HEK293T (cell line): ENCODE results near the gene SPATA20.

ENCODE experiments used
- ARNT ChIP-seq: fragments of 450-650 bp; IDR thresholded peaks from 2 replicates; pipeline ENCODE4 v1.6.1; 2017; ENCODE audit warnings: mild to moderate bottlenecking
- BHLHE40 ChIP-seq: fragments of 450-650 bp; IDR thresholded peaks from 2 replicates; pipeline ENCODE4 v1.6.1; 2016; ENCODE audit warnings: mild to moderate bottlenecking, moderate library complexity, borderline replicate concordance
- CTBP1 ChIP-seq: fragments of 450-650 bp; IDR thresholded peaks from 2 replicates; pipeline ENCODE4 v1.6.1; 2016; ENCODE audit warnings: borderline replicate concordance
- ELF4 ChIP-seq: fragments of 450-650 bp; IDR thresholded peaks from 2 replicates; pipeline ENCODE4 v1.6.1; 2017; ENCODE audit warnings: antibody characterized with exemption
- FOXA1 ChIP-seq: fragments of 450-650 bp; IDR thresholded peaks from 2 replicates; pipeline ENCODE4 v1.6.1; 2016; ENCODE audit warnings: mild to moderate bottlenecking
- FOXM1 ChIP-seq: fragments of 450-650 bp; IDR thresholded peaks from 2 replicates; pipeline ENCODE4 v1.6.1; 2017; ENCODE audit warnings: mild to moderate bottlenecking, borderline replicate concordance
- HDGF ChIP-seq: fragments of 450-650 bp; IDR thresholded peaks from 2 replicates; pipeline ENCODE4 v1.6.1; 2017; ENCODE audit warnings: antibody characterized with exemption, borderline replicate concordance
- L3MBTL2 ChIP-seq: fragments of 450-650 bp; conservative IDR thresholded peaks from 2 replicates; pipeline ENCODE4 v1.6.1; 2016; ENCODE audit warnings: mild to moderate bottlenecking
- NFRKB ChIP-seq: fragments of 450-650 bp; IDR thresholded peaks from 2 replicates; pipeline ENCODE4 v1.6.1; 2016; ENCODE audit warnings: mild to moderate bottlenecking, moderate library complexity
- SP1 ChIP-seq: fragments of 450-650 bp; IDR thresholded peaks from 2 replicates; pipeline ENCODE4 v1.6.1; 2017
- SUZ12 ChIP-seq: fragments of 450-650 bp; IDR thresholded peaks from 2 replicates; pipeline ENCODE4 v1.6.1; 2016; ENCODE audit warnings: mild to moderate bottlenecking
- ZNF384 ChIP-seq: fragments of 450-650 bp; IDR thresholded peaks from 2 replicates; pipeline ENCODE4 v1.6.1; 2016

- no peak for TF ChIP-seq FOXA1
- TF ChIP-seq ELF4, result no peak
- no peak for TF ChIP-seq NFRKB
- TF ChIP-seq ZNF384, result no peak
- TF ChIP-seq FOXM1, result no peak
- no peak for TF ChIP-seq BHLHE40
- no peak for TF ChIP-seq CTBP1
- no peak for TF ChIP-seq SP1
- TF ChIP-seq SUZ12, result no peak
- no peak for TF ChIP-seq ARNT
- TF ChIP-seq L3MBTL2, result no peak
- TF ChIP-seq HDGF, result no peak
These were observed 306 bp upstream of the SPATA20 start for GRCh38 chr17:50546701-50547034.
